Measurements from ENCODE around the gene CD300LG.
"Not testable (repeated sequence)": the region's sequence is repeated elsewhere in the genome, so short reads cannot be mapped to it uniquely, and the experiment has no call there.

The CD300LG gene

GRCh38 chr17:43890240-43890639 is 43.3 kb downstream of the CD300LG start:
- TF ChIP-seq PPARA (CRISPR knock-in tag; IDR thresholded peaks at IDR 0.05; ENCODE audit: borderline replicate concordance) (no peak), TSHZ2 (CRISPR knock-in tag; IDR thresholded peaks at IDR 0.05) (no peak), CREB5 (CRISPR knock-in tag; IDR thresholded peaks at IDR 0.05; ENCODE audit: low read depth) (no peak), ISL1 (CRISPR knock-in tag; IDR thresholded peaks at IDR 0.05) (no peak), CSRNP3 (CRISPR knock-in tag; IDR thresholded peaks at IDR 0.05) (no peak), PATZ1 (CRISPR knock-in tag; IDR thresholded peaks at IDR 0.05; ENCODE audit: borderline replicate concordance) (no peak), ZNF8 (CRISPR knock-in tag; IDR thresholded peaks at IDR 0.05) (no peak), TOX (CRISPR knock-in tag; IDR thresholded peaks at IDR 0.05; ENCODE audit: borderline replicate concordance) (no peak), TCF4 (CRISPR knock-in tag; IDR thresholded peaks at IDR 0.05; ENCODE audit: borderline replicate concordance) (no peak), CSDC2 (CRISPR knock-in tag; IDR thresholded peaks at IDR 0.05) (no peak), RARB (CRISPR knock-in tag; IDR thresholded peaks at IDR 0.05) (no peak)
- no peak for ATAC-seq

GRCh38 chr17:43891851-43892646 is 45.1 kb downstream of the CD300LG start:
- TF ChIP-seq GLIS3 (CRISPR knock-in tag; IDR thresholded peaks at IDR 0.05) (no peak), CSDC2 (CRISPR knock-in tag; IDR thresholded peaks at IDR 0.05) (no peak), ISL1 (CRISPR knock-in tag; IDR thresholded peaks at IDR 0.05) (no peak), ZNF8 (CRISPR knock-in tag; IDR thresholded peaks at IDR 0.05) (no peak), POU6F1 (CRISPR knock-in tag; IDR thresholded peaks at IDR 0.05; ENCODE audit: borderline replicate concordance, low read depth) (no peak), ESRRG (CRISPR knock-in tag; IDR thresholded peaks at IDR 0.05) (no peak), ZFP30 (CRISPR knock-in tag; IDR thresholded peaks at IDR 0.05) (no peak), BACH2 (CRISPR knock-in tag; IDR thresholded peaks at IDR 0.05; ENCODE audit: borderline replicate concordance) (no peak), RARB (CRISPR knock-in tag; IDR thresholded peaks at IDR 0.05) (no peak), SNAI2 (CRISPR knock-in tag; IDR thresholded peaks at IDR 0.05) (no peak)
- no peak for ATAC-seq

GRCh38 chr17:43892647-43892952 is 45.6 kb downstream of the CD300LG start:
- ATAC-seq = no peak
- TF ChIP-seq GLIS3 (CRISPR knock-in tag; IDR thresholded peaks at IDR 0.05) (no peak), TOX (CRISPR knock-in tag; IDR thresholded peaks at IDR 0.05; ENCODE audit: borderline replicate concordance) (no peak), SNAI2 (CRISPR knock-in tag; IDR thresholded peaks at IDR 0.05) (no peak), ESRRG (CRISPR knock-in tag; IDR thresholded peaks at IDR 0.05) (no peak), ZFP3 (CRISPR knock-in tag; IDR thresholded peaks at IDR 0.05) (no peak), TSHZ2 (CRISPR knock-in tag; IDR thresholded peaks at IDR 0.05) (no peak), TCF4 (CRISPR knock-in tag; IDR thresholded peaks at IDR 0.05; ENCODE audit: borderline replicate concordance) (no peak), PATZ1 (CRISPR knock-in tag; IDR thresholded peaks at IDR 0.05; ENCODE audit: borderline replicate concordance) (no peak), ZNF565 (CRISPR knock-in tag; conservative IDR thresholded peaks at IDR 0.05; ENCODE audit: low read depth) (no peak), CREB5 (CRISPR knock-in tag; IDR thresholded peaks at IDR 0.05; ENCODE audit: low read depth) (no peak)

GRCh38 chr17:43894494-43894893 is 47.5 kb downstream of the CD300LG start:
- ATAC-seq = not testable (repeated sequence)

Data from SK-N-SH treated with all-trans-retinoic acid at 6 μM for 48 hours (cell line).